GM12878 (cell line): ENCODE measurements around the gene FAM110C.

ENCODE experiments used
- CEBPB ChIP-seq, 2 experiments: fragments of 150-350 bp in 1 of 2; IDR thresholded peaks; 2 replicates each; pipeline ENCODE4 v1.6.1; 2012 to 2014; ENCODE audit warnings: low read depth in 2 of 2, low read length in 2 of 2, borderline replicate concordance in 1 of 2, inconsistent platforms in 1 of 2
- EGR1 ChIP-seq, 2 experiments: IDR thresholded peaks; 1 replicate in 1 of 2; 2 replicates in 1 of 2; pipeline ENCODE4 v1.6.1; 2011 to 2012; ENCODE audit warnings: low read depth in 2 of 2, low read length in 2 of 2, borderline replicate concordance in 1 of 2, mild to moderate bottlenecking in 1 of 2, moderate library complexity in 1 of 2
- EZH2 ChIP-seq: IDR thresholded peaks from 2 replicates; pipeline ENCODE4 v1.6.1; 2012; ENCODE audit warnings: low read depth, mild to moderate bottlenecking, control low read depth, inconsistent platforms, low read length, borderline replicate concordance; ENCODE audit not compliant: control insufficient read depth
- MYB ChIP-seq: fragments of 150-350 bp; IDR thresholded peaks from 2 replicates; pipeline ENCODE4 v1.6.1; 2014; ENCODE audit warnings: mild to moderate bottlenecking, low read depth, low read length, borderline replicate concordance
- NR2C1 ChIP-seq: fragments of 450-650 bp; IDR thresholded peaks from 2 replicates; pipeline ENCODE4 v1.6.1; 2017; ENCODE audit warnings: antibody characterized with exemption, mild to moderate bottlenecking, moderate library complexity
- POLR2AphosphoS5 ChIP-seq: IDR thresholded peaks from 2 replicates; pipeline ENCODE4 v1.6.1; 2011; ENCODE audit warnings: mild to moderate bottlenecking, low read length, inconsistent platforms
- SMC3 ChIP-seq: IDR thresholded peaks from 2 replicates; pipeline ENCODE4 v1.6.1; 2011; ENCODE audit warnings: low read length, improper control_type of control experiment, borderline replicate concordance
- YY1 ChIP-seq: IDR thresholded peaks from 2 replicates; pipeline ENCODE4 v1.6.1; 2011; ENCODE audit warnings: low read depth, mild to moderate bottlenecking, low read length
- ZBED1 ChIP-seq: IDR thresholded peaks from 2 replicates; pipeline ENCODE4 v1.6.1; 2016; ENCODE audit warnings: borderline replicate concordance
- ZBTB40 ChIP-seq: fragments of 450-650 bp; IDR thresholded peaks from 2 replicates; pipeline ENCODE4 v1.6.1; 2016; ENCODE audit warnings: mild to moderate bottlenecking, moderate library complexity, borderline replicate concordance
- TF ChIP-seq, protein P1 (sequence below), 3 experiments: IDR thresholded peaks in 2 of 3; conservative IDR thresholded peaks in 1 of 3; 2 replicates each; pipeline ENCODE4 v1.5.1; 2011; ENCODE audit warnings: low read depth in 3 of 3, low read length in 3 of 3, mild to moderate bottlenecking in 3 of 3, control low read depth in 2 of 3, moderate library complexity in 2 of 3, inconsistent platforms in 1 of 3, mixed read lengths in 1 of 3; ENCODE audit not compliant: control insufficient read depth in 2 of 3, insufficient read depth in 1 of 3; ENCODE audit errors: extremely low read depth in 1 of 3
- TF ChIP-seq, protein P2 (sequence below): IDR thresholded peaks from 2 replicates; pipeline ENCODE4 v1.6.1; 2011; ENCODE audit warnings: borderline replicate concordance, low read depth, mild to moderate bottlenecking, moderate library complexity, low read length; ENCODE audit not compliant: insufficient read depth, poor library complexity, severe bottlenecking

DNA sequence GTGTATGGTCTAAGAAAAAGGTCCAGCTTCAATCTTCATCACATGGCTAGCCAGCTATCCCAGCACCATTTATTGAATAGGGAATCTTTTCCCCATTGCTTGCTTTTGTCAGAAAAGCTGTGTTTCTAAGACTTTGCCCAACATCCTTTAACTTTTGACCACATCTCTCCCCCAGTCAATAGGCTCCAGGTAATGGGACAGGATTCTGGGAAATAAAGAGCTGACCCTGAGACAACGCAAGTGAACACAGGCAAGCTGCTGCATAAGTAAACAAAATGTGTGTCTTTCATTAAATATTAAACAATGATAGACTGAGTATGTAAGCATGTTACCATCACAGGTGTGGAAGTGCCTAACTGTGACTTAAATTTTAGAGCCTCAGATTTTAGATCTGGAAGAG is 23.0 kb downstream of the FAM110C start:
- TF ChIP-seq, protein P1, sequence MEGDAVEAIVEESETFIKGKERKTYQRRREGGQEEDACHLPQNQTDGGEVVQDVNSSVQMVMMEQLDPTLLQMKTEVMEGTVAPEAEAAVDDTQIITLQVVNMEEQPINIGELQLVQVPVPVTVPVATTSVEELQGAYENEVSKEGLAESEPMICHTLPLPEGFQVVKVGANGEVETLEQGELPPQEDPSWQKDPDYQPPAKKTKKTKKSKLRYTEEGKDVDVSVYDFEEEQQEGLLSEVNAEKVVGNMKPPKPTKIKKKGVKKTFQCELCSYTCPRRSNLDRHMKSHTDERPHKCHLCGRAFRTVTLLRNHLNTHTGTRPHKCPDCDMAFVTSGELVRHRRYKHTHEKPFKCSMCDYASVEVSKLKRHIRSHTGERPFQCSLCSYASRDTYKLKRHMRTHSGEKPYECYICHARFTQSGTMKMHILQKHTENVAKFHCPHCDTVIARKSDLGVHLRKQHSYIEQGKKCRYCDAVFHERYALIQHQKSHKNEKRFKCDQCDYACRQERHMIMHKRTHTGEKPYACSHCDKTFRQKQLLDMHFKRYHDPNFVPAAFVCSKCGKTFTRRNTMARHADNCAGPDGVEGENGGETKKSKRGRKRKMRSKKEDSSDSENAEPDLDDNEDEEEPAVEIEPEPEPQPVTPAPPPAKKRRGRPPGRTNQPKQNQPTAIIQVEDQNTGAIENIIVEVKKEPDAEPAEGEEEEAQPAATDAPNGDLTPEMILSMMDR (IDR thresholded peaks at IDR 0.05 in 2 of 3, conservative IDR thresholded peaks at IDR 0.05 in 1 of 3; ENCODE audit: control insufficient read depth in 2 of 3, extremely low read depth in 1 of 3, insufficient read depth in 1 of 3, low read depth in 3 of 3, low read length in 3 of 3), result no peak
- TF ChIP-seq NR2C1 (no peak), EGR1 (IDR thresholded peaks at IDR 0.05; ENCODE audit: borderline replicate concordance in 1 of 2, low read depth in 2 of 2, low read length in 2 of 2) (no peak), ZBED1 (no peak), EZH2 (no peak), CEBPB (IDR thresholded peaks at IDR 0.05; ENCODE audit: borderline replicate concordance in 1 of 2, low read depth in 2 of 2, low read length in 2 of 2) (no peak), SMC3 (no peak), POLR2AphosphoS5 (no peak), MYB (no peak), ZBTB40 (no peak), YY1 (no peak)
- TF ChIP-seq, protein P2, sequence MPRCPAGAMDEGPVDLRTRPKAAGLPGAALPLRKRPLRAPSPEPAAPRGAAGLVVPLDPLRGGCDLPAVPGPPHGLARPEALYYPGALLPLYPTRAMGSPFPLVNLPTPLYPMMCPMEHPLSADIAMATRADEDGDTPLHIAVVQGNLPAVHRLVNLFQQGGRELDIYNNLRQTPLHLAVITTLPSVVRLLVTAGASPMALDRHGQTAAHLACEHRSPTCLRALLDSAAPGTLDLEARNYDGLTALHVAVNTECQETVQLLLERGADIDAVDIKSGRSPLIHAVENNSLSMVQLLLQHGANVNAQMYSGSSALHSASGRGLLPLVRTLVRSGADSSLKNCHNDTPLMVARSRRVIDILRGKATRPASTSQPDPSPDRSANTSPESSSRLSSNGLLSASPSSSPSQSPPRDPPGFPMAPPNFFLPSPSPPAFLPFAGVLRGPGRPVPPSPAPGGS, result no peak
